GM21390 (cell line): ENCODE data around the gene NLRC3.
"Not testable (repeated sequence)": the region's sequence is repeated elsewhere in the genome, so short reads cannot be mapped to it uniquely, and the experiment has no call there.

Source experiments
- ATAC-seq: cut with Tn5 transposase; IDR thresholded peaks from one replicate; pipeline ENCODE4 v1.9.1; 2021; ENCODE audit not compliant: unreplicated experiment

The NLRC3 gene, protein sequence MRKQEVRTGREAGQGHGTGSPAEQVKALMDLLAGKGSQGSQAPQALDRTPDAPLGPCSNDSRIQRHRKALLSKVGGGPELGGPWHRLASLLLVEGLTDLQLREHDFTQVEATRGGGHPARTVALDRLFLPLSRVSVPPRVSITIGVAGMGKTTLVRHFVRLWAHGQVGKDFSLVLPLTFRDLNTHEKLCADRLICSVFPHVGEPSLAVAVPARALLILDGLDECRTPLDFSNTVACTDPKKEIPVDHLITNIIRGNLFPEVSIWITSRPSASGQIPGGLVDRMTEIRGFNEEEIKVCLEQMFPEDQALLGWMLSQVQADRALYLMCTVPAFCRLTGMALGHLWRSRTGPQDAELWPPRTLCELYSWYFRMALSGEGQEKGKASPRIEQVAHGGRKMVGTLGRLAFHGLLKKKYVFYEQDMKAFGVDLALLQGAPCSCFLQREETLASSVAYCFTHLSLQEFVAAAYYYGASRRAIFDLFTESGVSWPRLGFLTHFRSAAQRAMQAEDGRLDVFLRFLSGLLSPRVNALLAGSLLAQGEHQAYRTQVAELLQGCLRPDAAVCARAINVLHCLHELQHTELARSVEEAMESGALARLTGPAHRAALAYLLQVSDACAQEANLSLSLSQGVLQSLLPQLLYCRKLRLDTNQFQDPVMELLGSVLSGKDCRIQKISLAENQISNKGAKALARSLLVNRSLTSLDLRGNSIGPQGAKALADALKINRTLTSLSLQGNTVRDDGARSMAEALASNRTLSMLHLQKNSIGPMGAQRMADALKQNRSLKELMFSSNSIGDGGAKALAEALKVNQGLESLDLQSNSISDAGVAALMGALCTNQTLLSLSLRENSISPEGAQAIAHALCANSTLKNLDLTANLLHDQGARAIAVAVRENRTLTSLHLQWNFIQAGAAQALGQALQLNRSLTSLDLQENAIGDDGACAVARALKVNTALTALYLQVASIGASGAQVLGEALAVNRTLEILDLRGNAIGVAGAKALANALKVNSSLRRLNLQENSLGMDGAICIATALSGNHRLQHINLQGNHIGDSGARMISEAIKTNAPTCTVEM

DNA sequence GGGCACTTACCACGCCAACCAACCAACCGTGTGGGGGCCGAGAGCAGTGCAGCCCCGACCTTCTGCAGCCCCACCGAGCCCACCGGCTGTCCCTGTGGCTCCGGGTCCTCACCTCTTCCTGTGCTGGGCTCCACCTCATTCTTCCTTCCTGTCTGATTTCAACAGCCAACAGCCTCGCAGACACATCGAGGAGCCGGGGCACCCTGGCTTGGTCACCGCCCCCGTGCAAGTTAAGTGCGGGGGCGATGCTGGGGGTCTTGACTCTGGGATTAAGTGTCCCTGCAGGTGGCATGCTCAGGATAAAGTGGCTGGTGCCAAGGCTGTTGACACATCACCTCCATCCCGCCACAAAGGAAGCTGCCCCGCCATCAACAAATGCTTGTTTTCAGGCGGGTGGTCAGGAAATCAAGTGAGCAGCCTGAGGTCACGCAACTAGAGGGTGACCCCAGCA, at the start of gene NLRC3:
TSS of gene NLRC3 (minus strand) at position 102 of the 451 bp plus-strand sequence. CDS start 12,367 bp downstream, outside the sequence.
- ATAC-seq, result no peak

DNA sequence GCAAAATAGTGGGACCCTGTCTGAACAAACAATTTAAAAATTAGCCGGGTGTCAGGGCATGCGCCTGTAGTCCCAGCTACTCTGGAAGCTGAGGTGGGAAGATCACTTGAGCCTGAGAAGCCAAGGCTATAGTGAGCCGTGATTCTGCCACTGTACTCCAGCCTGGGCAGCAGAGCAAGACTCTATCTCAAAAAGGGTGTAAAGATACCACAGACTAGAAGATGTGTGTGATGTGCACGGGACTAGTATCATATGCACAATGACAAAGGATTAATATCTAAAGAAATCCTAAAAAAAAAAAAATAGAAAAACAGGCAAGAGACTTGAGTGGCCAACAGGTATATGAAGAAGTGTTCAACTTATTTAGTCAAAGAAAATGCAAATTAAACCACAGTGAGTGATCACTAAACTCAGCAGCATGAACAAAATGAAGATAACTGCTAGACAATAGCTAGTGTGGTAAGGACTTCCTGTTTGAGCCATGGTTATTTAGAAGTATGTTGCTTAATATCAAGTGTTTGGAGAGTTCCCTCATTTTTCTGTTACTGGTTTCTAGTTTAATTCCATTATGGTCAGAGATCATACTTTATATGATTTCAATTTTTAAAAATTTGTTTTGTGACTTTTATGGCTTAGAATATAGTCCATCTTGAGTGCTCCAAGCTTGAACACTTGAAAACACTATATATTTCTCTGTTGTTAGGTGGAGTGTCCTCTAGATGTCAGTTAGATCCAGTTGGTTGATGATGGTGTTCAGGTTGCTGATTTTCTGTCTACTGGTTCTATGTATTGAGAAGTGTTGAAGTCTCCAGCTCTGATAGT, 48.9 kb upstream of the NLRC3 start:
- no peak for ATAC-seq

DNA sequence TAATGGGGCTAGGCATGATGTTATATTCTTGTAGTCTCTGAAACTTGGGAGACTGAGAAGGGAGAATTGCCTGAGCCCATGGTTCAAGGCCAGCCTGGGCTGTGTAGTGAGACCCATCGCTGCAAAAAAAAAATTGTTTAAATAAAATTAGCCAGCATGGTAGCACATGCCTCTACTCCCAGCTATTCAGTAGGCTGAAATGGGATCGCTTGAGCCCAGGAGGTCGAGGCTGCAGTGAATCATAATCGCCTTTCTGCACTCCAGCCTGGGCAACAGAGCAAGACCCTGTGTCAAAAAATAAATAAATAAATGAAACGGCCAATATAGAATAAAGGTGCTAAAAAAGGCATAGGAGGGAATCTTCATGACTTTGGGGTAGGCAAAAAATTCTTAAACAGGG, 48.1 kb upstream of the NLRC3 start:
- no peak for ATAC-seq

DNA sequence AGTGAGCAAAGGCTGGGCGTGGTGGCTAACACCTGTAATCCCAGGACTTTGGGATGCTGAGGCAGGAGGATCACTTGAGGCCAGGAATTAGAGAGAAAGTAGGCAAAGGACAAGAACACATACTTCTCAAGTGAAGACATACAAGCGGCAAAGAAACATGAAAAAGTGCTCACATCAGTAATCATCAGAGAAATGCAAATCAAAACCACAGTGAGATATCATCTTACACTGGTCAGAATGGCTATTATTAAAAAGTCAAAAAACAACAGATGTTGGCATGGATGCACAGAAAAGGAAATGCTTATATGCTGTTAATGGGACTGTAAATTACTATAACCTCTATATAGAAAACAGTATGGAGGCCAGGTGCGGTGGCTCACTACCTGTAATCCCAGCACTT, 46.4 kb upstream of the NLRC3 start:
- ATAC-seq, result peak; percentile 38

DNA sequence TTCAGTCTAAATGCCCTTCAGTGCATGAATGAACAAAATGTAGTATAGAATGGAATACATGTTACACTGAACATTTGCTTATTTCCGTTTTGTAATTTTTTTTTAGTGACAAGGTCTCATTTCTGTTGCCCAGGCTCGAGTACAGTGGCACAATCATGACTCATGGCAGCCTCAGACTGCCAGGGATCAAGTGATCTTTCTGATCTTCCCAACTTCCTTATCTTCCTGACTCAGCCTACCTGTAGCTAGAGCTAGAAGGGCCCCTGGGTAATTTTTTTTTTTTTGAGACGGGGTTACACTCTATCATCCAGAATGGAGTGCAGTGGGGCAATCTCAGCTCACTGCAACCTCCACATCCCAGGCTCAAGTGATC, 41.6 kb upstream of the NLRC3 start:
- no peak for ATAC-seq

DNA sequence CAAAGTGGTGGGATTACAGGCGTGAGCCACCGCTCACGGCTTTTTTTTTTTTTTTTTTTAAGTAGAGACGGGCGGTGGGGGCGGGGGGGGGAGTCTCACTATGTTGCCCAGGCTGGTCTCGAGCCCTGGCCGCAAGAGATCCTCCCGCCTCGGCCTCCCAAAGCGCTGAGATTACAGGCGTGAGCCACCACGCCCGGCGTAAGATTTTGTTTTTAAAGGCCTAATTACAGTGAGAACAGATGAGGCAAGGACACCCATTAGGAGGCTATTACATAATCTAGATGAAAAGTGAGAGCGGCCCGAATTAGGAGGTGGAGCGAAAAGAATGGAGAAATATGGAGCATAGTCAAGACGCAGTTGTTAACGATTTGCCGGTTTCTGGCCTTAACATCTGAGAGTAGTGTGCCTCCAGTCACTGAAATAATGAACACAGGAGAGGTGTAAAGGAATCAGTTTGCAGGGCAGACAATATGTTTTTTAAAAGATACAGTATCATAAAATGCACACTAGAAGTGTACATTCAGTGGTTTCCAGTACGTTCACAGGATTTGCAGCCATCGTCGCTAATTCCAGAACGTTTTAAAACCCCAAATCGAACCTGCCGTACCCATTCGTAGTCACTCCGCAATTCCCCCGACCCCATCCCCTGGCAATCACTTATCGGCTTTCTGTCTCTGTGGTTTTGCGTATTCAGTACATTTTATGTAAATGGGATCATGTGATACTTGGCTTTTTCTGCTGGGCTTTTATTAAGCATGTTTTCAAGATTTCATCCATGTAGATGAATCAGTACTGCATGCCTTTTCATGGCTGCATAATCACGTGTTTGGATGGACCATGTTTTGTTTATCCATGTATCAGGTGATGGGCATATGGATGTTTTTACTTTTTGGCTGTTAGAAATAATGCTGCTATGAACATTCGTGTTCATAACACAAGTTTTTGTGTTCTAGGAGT, 35.6 kb upstream of the NLRC3 start:
- no peak for ATAC-seq

DNA sequence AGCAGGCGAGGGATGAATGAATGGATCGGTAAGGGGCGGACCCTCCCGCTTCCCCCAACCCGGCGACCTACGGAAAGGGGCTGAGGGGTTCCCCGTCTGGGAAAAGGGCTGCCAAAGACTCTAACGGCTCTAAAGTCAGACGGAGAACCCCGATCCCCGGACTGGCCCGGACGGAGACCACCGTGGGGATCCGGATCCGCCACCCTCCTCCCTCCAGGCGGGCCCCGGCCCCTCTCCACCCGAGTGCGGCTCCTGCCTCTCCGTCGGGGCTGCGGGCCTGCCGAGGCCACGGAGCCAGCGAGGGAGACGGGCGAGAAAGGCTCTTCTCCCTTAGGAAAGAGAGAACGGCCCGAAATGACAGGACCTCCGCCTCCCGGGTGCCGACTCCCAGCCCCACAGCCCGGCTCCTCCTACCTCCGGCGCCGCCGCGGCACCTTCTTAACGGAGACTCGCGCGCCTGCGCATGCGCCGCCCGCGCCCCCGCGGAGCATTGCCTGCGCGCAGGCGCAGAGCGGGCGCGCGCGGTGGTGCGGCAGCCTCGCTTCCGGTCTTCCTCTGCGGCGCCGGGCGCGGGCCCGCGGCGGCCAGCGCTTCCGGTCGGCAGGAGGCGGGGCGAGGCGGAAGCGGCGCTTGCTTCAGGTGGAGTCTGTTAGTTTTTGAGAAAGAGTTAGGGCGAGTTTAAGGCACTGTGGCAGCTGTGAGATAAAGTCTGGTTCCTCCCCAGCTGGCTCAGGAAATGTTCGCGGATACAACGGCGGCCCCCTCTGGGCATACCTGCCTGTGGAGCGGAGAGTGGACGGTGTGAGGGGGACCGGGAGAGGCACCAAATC, 34.2 kb upstream of the NLRC3 start, which contains the start of gene SLX4:
TSS of gene SLX4 (minus strand) at position 461 of the 830 bp plus-strand sequence. CDS start 2,642 bp downstream, outside the sequence.
- ATAC-seq, result peak; percentile 82

DNA sequence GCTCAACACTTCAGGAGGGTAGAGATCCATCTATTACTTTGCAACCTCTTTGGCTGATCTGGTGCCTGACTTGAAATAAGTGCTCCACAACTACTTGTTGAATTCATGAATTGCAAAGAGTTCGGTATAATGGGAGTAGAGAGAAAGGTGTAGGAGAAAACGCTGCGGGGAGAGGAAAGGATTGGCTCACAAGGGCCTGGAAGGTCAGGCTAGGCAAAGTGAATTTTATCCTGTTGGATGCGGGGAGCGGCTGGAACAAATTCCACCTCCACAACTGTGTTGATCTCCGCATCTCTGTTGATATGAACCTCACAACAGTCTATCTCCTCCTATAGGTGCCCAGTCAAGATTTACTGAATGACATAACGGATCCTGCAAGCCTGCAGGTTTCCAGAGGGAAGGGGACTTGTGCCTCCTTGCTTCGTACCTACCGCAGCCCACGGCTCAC, 33.5 kb upstream of the NLRC3 start:
- ATAC-seq, result no peak

DNA sequence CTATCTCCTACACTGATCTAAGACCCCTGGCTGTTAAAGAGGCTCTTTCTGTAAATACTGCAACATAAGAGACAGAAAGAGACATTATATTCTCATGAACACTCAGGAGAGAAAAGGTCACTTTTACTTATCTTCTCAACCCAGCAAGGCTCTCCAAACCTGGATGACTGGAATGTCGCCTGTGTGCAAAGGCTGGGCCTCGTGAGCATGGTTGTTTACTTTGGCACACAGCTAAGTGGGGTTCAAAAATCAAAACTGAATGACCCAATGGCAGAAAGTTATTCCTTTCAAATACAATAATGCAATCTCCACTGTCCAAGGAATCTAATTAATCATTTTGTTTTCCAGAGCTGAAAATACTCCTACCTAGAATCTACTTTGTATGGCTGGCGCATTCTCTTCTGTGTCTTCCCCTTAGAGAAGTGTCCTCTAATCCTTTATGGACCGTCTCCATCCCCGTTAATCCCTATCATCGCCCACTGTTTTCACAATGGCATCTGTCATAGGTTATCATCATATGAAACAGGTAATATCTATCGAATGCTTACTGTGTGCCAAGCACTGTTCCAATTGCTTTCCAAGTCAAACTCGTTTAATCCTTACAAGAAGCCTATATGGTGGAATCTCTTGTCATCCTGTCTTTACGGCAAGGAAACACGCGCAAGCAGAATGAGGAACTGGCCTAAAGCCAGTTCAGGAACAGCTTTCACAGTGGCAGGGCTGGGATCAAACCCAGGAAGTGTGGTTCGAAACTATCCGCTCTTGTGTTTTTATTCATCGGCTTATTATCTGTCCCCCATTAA, 32.9 kb upstream of the NLRC3 start:
- no peak for ATAC-seq

DNA sequence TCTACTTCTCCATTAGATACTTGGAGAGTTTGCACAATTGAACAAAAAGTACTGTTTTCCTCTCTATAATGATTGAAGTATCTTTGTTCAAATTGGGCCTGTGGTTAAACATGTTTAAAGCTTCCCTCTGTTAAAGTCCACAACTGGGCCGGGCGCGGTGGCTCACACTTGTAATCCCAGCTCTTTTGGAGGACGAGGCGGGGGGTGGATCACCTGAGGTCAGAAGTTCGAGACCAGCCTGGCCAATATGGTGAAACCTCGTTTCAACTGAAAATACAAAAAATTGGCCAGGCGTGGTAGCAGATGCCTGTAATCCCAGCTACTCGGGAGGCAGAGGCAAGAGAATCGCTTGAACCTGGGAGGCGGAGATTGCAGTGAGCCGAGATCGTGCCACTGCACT, 31.8 kb upstream of the NLRC3 start:
- not testable (repeated sequence) for ATAC-seq

DNA sequence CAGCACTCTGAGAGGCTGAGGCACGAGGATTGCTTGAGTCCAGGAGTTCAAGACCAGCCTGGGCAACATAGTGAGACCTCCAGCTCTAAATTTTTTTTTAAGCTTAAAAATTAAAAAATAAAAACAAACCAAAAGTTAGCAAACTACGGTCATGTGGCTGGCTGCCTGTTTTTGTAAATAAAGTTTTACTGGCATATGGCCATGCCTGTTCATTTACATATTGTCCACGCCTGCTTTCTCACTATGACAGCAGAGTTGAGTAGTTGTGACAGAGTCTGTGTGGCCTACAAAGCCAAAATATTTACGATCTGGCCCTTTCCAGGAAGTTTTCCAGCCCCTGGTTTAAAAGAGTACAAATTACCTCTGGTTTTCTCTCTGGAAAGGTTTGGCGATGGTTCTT, 30.9 kb upstream of the NLRC3 start:
- no peak for ATAC-seq

DNA sequence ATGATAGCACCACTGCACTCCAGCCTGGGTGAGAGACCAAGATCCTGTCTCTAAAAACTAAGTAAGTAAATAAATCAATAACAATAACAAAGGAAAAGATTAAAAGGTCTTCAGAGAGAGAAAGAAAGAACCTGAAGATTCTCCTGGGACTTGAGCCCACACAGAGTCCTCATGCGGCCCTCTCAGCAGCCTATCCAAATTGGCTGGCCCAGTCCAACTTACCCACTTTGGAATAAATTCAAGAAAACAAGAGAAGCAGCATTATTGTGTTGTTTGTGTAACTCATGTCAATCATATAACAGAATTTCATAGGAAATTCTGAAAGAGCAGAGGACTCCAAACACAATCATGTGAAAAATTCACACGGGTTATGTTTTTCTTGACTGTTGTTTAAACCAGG, 30.4 kb upstream of the NLRC3 start:
- no peak for ATAC-seq

DNA sequence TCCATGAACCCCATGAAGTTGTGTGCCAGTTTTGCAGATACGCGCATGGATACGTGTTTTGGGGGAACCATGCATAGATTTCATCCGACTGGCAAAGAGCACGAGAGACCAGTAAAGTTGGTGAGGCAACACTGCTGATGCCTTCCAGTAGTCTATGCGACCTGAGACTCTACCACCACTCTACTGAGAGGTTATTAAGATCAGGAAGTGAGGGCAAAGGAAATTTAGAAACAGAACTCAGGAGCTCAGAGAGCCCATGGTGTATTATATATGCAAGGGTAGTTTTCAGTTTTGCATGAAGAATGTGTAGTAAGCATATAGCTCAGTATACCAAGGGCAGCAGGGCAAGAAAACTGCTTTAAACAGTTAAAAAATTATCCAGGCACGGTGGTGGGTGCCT, 30.0 kb upstream of the NLRC3 start:
- ATAC-seq, result no peak

DNA sequence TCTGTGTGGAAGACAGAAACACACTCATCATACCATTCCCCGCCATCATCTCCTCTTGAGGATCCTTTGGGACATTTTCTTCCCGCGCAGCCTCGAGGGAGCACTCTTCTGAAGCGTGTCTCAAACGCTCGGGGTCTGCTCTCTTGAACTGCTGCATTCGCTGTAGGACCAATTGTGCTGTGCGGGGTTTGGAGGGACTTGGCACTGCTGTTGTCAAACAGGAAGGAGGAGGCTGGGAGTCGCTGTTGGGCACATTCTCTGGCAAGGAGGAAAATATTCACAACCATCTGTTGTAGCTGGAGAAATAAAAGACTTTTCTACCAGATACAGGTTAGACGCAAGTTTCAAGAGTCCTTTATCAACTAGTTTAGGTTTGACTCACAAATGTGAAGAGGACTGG, 29.2 kb upstream of the NLRC3 start:
- no peak for ATAC-seq

DNA sequence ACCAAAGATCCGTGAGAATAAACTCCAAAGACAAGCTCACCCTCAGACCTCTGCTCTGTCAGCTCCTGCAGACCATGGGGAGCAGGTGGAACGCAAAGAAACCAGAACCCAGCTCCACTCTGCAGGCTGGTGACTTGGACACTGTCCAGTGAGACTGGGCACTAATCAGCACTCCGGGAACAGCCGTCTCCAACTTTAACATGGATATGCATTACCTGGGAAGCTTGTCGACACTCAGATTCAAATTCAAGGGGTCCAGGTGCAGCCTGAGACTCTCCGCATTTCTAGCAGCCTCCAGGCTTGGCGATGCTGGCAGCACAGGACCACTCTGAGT, 25.1 kb upstream of the NLRC3 start:
- ATAC-seq, result no peak

DNA sequence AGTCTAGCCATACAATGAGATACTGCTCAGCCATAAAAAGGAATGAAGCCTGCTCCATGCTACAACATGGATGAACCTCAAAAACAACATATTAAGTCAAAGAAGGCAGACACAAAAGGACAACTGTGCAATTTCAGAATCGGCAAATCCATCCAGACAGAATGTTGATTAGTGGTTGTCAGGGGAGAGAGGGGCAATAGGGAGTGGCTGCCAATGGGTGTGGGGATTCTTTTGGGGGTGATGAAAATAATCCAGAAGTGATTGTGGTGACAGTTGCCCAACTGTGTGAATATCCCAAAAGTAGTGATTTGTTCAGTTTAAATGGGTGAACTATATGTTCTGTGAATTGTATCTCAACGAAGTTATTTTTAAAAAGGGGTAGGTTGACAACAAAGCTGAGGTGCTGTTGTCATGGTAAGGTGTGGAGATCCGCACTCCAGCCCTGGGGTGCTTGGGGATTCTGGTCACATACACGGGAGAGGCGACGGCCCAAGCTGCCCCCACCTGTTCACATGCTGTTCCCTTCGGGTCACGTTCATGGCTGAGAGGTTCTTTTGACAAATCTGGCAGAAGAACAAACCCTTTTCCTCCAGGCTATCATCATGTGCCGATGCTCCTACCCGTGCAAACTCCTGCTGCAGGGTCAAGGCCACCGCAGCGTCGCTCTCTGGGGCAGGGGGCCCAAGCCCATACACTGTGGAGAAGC, 24.6 kb upstream of the NLRC3 start:
- no peak for ATAC-seq

DNA sequence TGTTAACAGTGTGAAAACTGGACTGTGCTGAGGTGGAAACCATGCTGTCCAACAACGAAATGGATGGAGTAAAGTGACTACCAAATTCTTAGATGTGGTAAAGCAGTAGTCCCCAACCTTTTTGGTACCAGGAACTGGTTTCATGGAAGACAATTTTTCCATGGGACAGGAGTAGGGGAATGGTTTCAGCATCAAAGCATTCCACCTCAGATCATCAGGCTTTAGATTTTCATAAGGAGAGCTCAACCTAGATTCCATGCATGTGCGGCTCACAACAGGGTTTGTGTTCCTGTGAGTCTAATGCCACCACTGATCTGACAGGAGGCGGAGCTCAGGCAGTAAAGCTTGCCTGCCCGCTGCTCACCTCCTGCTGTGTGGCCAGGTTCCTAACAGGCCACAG, 22.7 kb upstream of the NLRC3 start:
- ATAC-seq, result no peak
